Skeletal muscle tissue (tissue), 4 donors: ENCODE data around the gene HIGD1A. TPM values are rescaled to one million over a fixed set of nuclear protein-coding genes. Genes with fewer than 3 reads are reported as not detected.

Experiments
- H3K27ac ChIP-seq: one replicate; pipeline ENCODE4 v1.7.0; 2013; ENCODE audit warnings: mild to moderate bottlenecking, low read depth, low read length, inconsistent platforms
- H3K27me3 ChIP-seq, 3 donors: one replicate each; pipeline ENCODE4 v1.7.0; 2013; ENCODE audit warnings: low read length in 3 of 3; ENCODE audit not compliant: control insufficient read depth in 3 of 3, insufficient read depth in 3 of 3
- H3K36me3 ChIP-seq, 3 donors: one replicate each; pipeline ENCODE4 v1.7.0; 2013; ENCODE audit warnings: low read length in 3 of 3; ENCODE audit not compliant: control insufficient read depth in 3 of 3, insufficient read depth in 3 of 3
- H3K4me1 ChIP-seq, 3 donors: one replicate each; pipeline ENCODE4 v1.7.0; 2013; ENCODE audit warnings: low read length in 3 of 3, mild to moderate bottlenecking in 3 of 3; ENCODE audit not compliant: control insufficient read depth in 3 of 3, insufficient read depth in 3 of 3
- H3K4me3 ChIP-seq, 3 donors: one replicate each; pipeline ENCODE4 v1.7.0; 2013; ENCODE audit warnings: low read length in 3 of 3
- H3K9ac ChIP-seq, 3 donors: one replicate each; pipeline ENCODE4 v1.7.0; 2013; ENCODE audit warnings: low read length in 3 of 3, mild to moderate bottlenecking in 3 of 3, moderate library complexity in 2 of 3, low read depth in 1 of 3
- H3K9me3 ChIP-seq, 3 donors: one replicate each; pipeline ENCODE4 v1.7.0; 2013; ENCODE audit warnings: low read length in 3 of 3; ENCODE audit not compliant: control insufficient read depth in 3 of 3
- total RNA-seq: library from RNA; depleted of rRNA; stranded (reverse); fragments of >200 nt; gene quantifications from one replicate; pipeline ENCODE4 v1.2.3, GENCODE V29; 2014
- donor health status: Osteomylitis.

The HIGD1A gene
- total RNA-seq, 1 donor from 2014 or later = 63.7 TPM

- H3K4me1 ChIP-seq = peaks cover 0 to 3% (median 3%) of the 10 kb centered on the region in 3 donors
- H3K9ac ChIP-seq = no peak overlapping the region
- no peaks in the 10 kb centered on the region for H3K9me3 ChIP-seq
- H3K27ac ChIP-seq = no peak overlapping the region
- no peaks in the 10 kb centered on the region for H3K27me3 ChIP-seq
- H3K36me3 ChIP-seq = no peaks in the 10 kb centered on the region
- no peak overlapping the region for H3K4me3 ChIP-seq
Measured at GRCh38 chr3:42829628-42830436, 25.5 kb upstream of the HIGD1A start.

GRCh38 chr3:42829083-42829627 lies 24.9 kb upstream of the HIGD1A start:
- H3K9ac ChIP-seq = no peak overlapping the region
- peaks cover 0 to 3% (median 3%) of the 10 kb centered on the region in 3 donors for H3K4me1 ChIP-seq
- no peak overlapping the region for H3K4me3 ChIP-seq
- H3K27me3 ChIP-seq = no peaks in the 10 kb centered on the region
- no peak overlapping the region for H3K27ac ChIP-seq
- H3K9me3 ChIP-seq = no peaks in the 10 kb centered on the region
- H3K36me3 ChIP-seq = no peaks in the 10 kb centered on the region

- H3K4me1 ChIP-seq = peaks cover 0 to 3% (median 3%) of the 10 kb centered on the region in 3 donors
- H3K9me3 ChIP-seq = no peaks in the 10 kb centered on the region
- H3K27me3 ChIP-seq = no peaks in the 10 kb centered on the region
- H3K4me3 ChIP-seq = no peak overlapping the region
- no peaks in the 10 kb centered on the region for H3K36me3 ChIP-seq
- no peak overlapping the region for H3K27ac ChIP-seq
- H3K9ac ChIP-seq = no peak overlapping the region
Measured at GRCh38 chr3:42827654-42828053, 23.4 kb upstream of the HIGD1A start.

- Histone ChIP-seq H3K36me3 (no peaks in the 10 kb centered on the region), H3K27me3 (no peaks in the 10 kb centered on the region), H3K9me3 (no peaks in the 10 kb centered on the region), H3K4me1 (peaks cover 0 to 3% (median 3%) of the 10 kb centered on the region in 3 donors), H3K9ac (no peak overlapping the region), H3K27ac (no peak overlapping the region), H3K4me3 (no peak overlapping the region)
Measured at GRCh38 chr3:42827023-42827422, 22.7 kb upstream of the HIGD1A start.

GRCh38 chr3:42826141-42826540 lies 21.9 kb upstream of the HIGD1A start:
- Histone ChIP-seq H3K9ac (no peak overlapping the region), H3K9me3 (no peaks in the 10 kb centered on the region), H3K27me3 (no peaks in the 10 kb centered on the region), H3K4me1 (peaks cover 0 to 3% (median 3%) of the 10 kb centered on the region in 3 donors), H3K36me3 (no peaks in the 10 kb centered on the region), H3K4me3 (no peak overlapping the region), H3K27ac (no peak overlapping the region)

DNA sequence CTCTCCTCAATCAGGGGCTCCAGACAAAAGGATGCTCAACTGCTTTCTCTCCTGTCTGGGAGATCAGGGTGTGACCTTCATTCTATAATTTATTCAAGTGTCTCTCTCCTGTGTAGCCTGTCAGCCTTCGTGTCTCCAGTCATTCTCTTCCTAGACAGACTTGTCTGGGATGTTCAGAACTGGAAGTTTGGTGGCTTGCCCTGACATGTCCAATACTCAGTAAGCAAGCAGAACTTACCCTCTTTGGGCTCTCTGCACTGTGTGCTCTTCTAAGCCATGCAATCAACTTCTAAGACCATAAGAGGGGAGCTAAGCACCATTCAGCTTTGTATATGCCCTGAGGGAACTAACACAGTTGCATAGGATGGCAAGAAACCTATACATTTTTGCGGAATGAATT lies 19.1 kb upstream of the HIGD1A start:
- Histone ChIP-seq H3K36me3 (no peaks in the 10 kb centered on the region), H3K4me1 (peaks cover 0 to 3% (median 0%) of the 10 kb centered on the region in 3 donors), H3K27ac (no peak overlapping the region), H3K9ac (no peak overlapping the region), H3K9me3 (no peaks in the 10 kb centered on the region), H3K27me3 (no peaks in the 10 kb centered on the region), H3K4me3 (no peak overlapping the region)

- H3K4me1 ChIP-seq = peaks cover 0 to 3% (median 0%) of the 10 kb centered on the region in 3 donors
- no peak overlapping the region for H3K4me3 ChIP-seq
- no peaks in the 10 kb centered on the region for H3K27me3 ChIP-seq
- no peak overlapping the region for H3K27ac ChIP-seq
- no peaks in the 10 kb centered on the region for H3K36me3 ChIP-seq
- no peaks in the 10 kb centered on the region for H3K9me3 ChIP-seq
- no peak overlapping the region for H3K9ac ChIP-seq
Measured at GRCh38 chr3:42822828-42823227, 18.5 kb upstream of the HIGD1A start.

GRCh38 chr3:42820746-42821051 lies 16.4 kb upstream of the HIGD1A start:
- Histone ChIP-seq H3K36me3 (no peaks in the 10 kb centered on the region), H3K4me3 (no peak overlapping the region), H3K27ac (no peak overlapping the region), H3K9ac (no peak overlapping the region), H3K4me1 (no peaks in the 10 kb centered on the region), H3K27me3 (no peaks in the 10 kb centered on the region), H3K9me3 (no peaks in the 10 kb centered on the region)

DNA sequence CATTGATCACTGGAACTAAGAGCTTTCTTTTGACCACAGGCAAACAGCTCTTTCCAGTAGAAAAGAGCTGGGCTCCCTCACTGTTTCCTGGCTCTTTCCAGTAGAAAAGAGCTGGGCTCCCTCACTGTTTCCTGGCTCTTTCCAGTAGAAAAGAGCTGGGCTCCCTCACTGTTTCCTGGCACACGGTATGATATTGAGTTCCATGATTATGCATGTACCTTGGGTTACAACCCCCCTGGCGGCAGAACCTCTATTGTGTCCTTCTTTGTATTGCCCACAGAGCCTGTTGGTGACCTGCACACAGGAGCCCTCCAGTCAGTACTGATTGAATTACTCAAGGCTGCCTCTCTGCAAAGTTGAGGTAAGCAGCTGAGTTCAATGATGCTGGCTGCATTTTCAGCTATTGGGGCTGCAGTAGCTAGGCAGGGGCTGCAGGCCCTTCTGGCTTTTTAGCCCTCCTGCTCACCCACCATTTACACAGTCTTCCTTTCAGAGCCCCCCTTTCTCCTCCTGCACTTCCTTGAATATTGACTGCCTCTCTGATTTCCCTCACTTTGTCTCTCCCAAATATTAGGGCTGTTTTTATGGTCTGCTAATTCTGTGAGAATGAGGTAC lies 15.2 kb upstream of the HIGD1A start:
- Histone ChIP-seq H3K36me3 (no peaks in the 10 kb centered on the region), H3K27me3 (no peaks in the 10 kb centered on the region), H3K27ac (no peak overlapping the region), H3K4me1 (no peaks in the 10 kb centered on the region), H3K9ac (no peak overlapping the region), H3K4me3 (no peak overlapping the region), H3K9me3 (no peaks in the 10 kb centered on the region)

- Histone ChIP-seq H3K9ac (no peak overlapping the region), H3K4me1 (no peaks in the 10 kb centered on the region), H3K27ac (no peak overlapping the region), H3K36me3 (no peaks in the 10 kb centered on the region), H3K9me3 (no peaks in the 10 kb centered on the region), H3K27me3 (no peaks in the 10 kb centered on the region), H3K4me3 (no peak overlapping the region)
Measured at GRCh38 chr3:42815826-42816225, 11.5 kb upstream of the HIGD1A start.
